Measurements from ENCODE around the gene TPPP2.

DNA sequence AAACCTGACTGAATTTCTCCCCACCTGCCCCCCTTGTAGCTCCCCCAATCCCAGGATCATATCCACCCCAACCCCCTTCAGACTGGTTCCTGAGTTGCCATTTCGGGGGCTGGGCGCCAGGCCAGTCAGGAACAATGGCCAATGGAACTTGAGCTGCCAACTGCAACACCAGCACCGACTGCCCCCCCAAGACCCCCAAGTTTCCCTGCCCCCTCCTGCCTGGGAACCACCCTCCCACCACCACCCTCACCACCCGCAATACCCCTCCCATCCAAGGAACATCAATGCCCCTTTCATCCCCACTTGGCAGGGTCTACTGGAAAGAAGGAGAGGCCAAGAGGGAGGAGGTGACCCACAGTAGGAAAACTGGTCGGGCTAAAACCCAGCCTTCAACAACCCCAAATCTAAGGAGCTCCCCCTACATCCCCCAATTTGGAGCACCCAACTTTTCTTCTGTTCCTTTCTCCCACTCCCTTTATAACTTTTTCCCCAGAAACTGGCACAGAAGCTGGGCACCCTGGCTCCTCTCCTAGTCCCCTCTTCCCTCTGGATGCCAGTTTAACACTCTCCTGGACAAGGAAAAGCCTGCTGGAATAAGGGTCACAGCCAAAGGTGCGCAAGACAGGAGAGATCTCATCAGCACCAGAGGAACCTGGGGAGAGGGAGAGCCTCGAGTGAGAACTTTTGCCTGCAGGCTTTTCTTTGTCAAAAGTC lies 3.6 kb upstream of the TPPP2 start:
- TF ChIP-seq, protein P1, sequence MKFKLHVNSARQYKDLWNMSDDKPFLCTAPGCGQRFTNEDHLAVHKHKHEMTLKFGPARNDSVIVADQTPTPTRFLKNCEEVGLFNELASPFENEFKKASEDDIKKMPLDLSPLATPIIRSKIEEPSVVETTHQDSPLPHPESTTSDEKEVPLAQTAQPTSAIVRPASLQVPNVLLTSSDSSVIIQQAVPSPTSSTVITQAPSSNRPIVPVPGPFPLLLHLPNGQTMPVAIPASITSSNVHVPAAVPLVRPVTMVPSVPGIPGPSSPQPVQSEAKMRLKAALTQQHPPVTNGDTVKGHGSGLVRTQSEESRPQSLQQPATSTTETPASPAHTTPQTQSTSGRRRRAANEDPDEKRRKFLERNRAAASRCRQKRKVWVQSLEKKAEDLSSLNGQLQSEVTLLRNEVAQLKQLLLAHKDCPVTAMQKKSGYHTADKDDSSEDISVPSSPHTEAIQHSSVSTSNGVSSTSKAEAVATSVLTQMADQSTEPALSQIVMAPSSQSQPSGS (IDR thresholded peaks at IDR 0.05; ENCODE audit: low read length), result no peak
- TF ChIP-seq HDAC2 (IDR thresholded peaks at IDR 0.05) (no peak), HCFC1 (IDR thresholded peaks at IDR 0.05; ENCODE audit: low read length) (no peak), ATF7 (IDR thresholded peaks at IDR 0.05; ENCODE audit: low read depth) (no peak), GABPA (IDR thresholded peaks at IDR 0.05; ENCODE audit: low read depth) (no peak), POLR2AphosphoS5 (IDR thresholded peaks at IDR 0.05; ENCODE audit: low read length) (no peak), EZH2 (IDR thresholded peaks at IDR 0.05; ENCODE audit: borderline replicate concordance, control insufficient read depth, low read depth, low read length) (no peak), CREM (IDR thresholded peaks at IDR 0.05; ENCODE audit: low read depth) (no peak), POLR2A (IDR thresholded peaks at IDR 0.05; ENCODE audit: low read depth, low read length) (no peak)
- TF ChIP-seq, protein P2, sequence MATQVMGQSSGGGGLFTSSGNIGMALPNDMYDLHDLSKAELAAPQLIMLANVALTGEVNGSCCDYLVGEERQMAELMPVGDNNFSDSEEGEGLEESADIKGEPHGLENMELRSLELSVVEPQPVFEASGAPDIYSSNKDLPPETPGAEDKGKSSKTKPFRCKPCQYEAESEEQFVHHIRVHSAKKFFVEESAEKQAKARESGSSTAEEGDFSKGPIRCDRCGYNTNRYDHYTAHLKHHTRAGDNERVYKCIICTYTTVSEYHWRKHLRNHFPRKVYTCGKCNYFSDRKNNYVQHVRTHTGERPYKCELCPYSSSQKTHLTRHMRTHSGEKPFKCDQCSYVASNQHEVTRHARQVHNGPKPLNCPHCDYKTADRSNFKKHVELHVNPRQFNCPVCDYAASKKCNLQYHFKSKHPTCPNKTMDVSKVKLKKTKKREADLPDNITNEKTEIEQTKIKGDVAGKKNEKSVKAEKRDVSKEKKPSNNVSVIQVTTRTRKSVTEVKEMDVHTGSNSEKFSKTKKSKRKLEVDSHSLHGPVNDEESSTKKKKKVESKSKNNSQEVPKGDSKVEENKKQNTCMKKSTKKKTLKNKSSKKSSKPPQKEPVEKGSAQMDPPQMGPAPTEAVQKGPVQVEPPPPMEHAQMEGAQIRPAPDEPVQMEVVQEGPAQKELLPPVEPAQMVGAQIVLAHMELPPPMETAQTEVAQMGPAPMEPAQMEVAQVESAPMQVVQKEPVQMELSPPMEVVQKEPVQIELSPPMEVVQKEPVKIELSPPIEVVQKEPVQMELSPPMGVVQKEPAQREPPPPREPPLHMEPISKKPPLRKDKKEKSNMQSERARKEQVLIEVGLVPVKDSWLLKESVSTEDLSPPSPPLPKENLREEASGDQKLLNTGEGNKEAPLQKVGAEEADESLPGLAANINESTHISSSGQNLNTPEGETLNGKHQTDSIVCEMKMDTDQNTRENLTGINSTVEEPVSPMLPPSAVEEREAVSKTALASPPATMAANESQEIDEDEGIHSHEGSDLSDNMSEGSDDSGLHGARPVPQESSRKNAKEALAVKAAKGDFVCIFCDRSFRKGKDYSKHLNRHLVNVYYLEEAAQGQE (IDR thresholded peaks at IDR 0.05; ENCODE audit: low read depth, low read length), result no peak
- TF ChIP-seq, protein P3, sequence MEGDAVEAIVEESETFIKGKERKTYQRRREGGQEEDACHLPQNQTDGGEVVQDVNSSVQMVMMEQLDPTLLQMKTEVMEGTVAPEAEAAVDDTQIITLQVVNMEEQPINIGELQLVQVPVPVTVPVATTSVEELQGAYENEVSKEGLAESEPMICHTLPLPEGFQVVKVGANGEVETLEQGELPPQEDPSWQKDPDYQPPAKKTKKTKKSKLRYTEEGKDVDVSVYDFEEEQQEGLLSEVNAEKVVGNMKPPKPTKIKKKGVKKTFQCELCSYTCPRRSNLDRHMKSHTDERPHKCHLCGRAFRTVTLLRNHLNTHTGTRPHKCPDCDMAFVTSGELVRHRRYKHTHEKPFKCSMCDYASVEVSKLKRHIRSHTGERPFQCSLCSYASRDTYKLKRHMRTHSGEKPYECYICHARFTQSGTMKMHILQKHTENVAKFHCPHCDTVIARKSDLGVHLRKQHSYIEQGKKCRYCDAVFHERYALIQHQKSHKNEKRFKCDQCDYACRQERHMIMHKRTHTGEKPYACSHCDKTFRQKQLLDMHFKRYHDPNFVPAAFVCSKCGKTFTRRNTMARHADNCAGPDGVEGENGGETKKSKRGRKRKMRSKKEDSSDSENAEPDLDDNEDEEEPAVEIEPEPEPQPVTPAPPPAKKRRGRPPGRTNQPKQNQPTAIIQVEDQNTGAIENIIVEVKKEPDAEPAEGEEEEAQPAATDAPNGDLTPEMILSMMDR (IDR thresholded peaks at IDR 0.05 in 2 of 3, conservative IDR thresholded peaks at IDR 0.05 in 1 of 3; ENCODE audit: control insufficient read depth in 2 of 3, extremely low read depth in 1 of 3, insufficient read depth in 1 of 3, low read depth in 3 of 3, low read length in 3 of 3), result no peak

All from GM12878 (cell line).